ENCODE results near the gene FXYD3.

The FXYD3 gene

GRCh38 chr19:35112995-35113688, 2.5 kb upstream of the FXYD3 start:
- TF ChIP-seq SIN3A (IDR thresholded peaks at IDR 0.05; ENCODE audit: borderline replicate concordance, insufficient read depth, low read length) (no peak), FOXP2 (optimal IDR thresholded peaks at IDR 0.05; ENCODE audit: borderline replicate concordance, extremely low read depth, extremely low read length, insufficient read depth) (no peak), POLR2AphosphoS5 (IDR thresholded peaks at IDR 0.05; ENCODE audit: low read depth, low read length) (no peak), TAF1 (IDR thresholded peaks at IDR 0.05; ENCODE audit: borderline replicate concordance, insufficient read depth, low read length) (no peak), REST (IDR thresholded peaks at IDR 0.05; ENCODE audit: insufficient read depth in 1 of 2, low read depth in 2 of 2, low read length in 2 of 2) (no peak)

GRCh38 chr19:35114353-35115176, 1.1 kb upstream of the FXYD3 start:
- TF ChIP-seq POLR2AphosphoS5 (IDR thresholded peaks at IDR 0.05; ENCODE audit: low read depth, low read length) (no peak), TAF1 (IDR thresholded peaks at IDR 0.05; ENCODE audit: borderline replicate concordance, insufficient read depth, low read length) (no peak), FOXP2 (optimal IDR thresholded peaks at IDR 0.05; ENCODE audit: borderline replicate concordance, extremely low read depth, extremely low read length, insufficient read depth) (no peak), REST (IDR thresholded peaks at IDR 0.05; ENCODE audit: insufficient read depth in 1 of 2, low read depth in 2 of 2, low read length in 2 of 2) (no peak), SIN3A (IDR thresholded peaks at IDR 0.05; ENCODE audit: borderline replicate concordance, insufficient read depth, low read length) (no peak)

- TF ChIP-seq SIN3A (IDR thresholded peaks at IDR 0.05; ENCODE audit: borderline replicate concordance, insufficient read depth, low read length) (no peak), REST (IDR thresholded peaks at IDR 0.05; ENCODE audit: insufficient read depth in 1 of 2, low read depth in 2 of 2, low read length in 2 of 2) (no peak), TAF1 (IDR thresholded peaks at IDR 0.05; ENCODE audit: borderline replicate concordance, insufficient read depth, low read length) (no peak), FOXP2 (optimal IDR thresholded peaks at IDR 0.05; ENCODE audit: borderline replicate concordance, extremely low read depth, extremely low read length, insufficient read depth) (no peak), POLR2AphosphoS5 (IDR thresholded peaks at IDR 0.05; ENCODE audit: low read depth, low read length) (no peak)
These were observed 614 bp downstream of the FXYD3 start for GRCh38 chr19:35116072-35116801.

- TF ChIP-seq REST (IDR thresholded peaks at IDR 0.05; ENCODE audit: insufficient read depth in 1 of 2, low read depth in 2 of 2, low read length in 2 of 2) (no peak), FOXP2 (optimal IDR thresholded peaks at IDR 0.05; ENCODE audit: borderline replicate concordance, extremely low read depth, extremely low read length, insufficient read depth) (no peak), SIN3A (IDR thresholded peaks at IDR 0.05; ENCODE audit: borderline replicate concordance, insufficient read depth, low read length) (no peak), POLR2AphosphoS5 (IDR thresholded peaks at IDR 0.05; ENCODE audit: low read depth, low read length) (no peak), TAF1 (IDR thresholded peaks at IDR 0.05; ENCODE audit: borderline replicate concordance, insufficient read depth, low read length) (no peak)
These were observed 1.5 kb downstream of the FXYD3 start for GRCh38 chr19:35117116-35117515.

Data from PFSK-1 (cell line).